HT-29 (cell line): ENCODE measurements around the gene MLLT3. TPM values are rescaled to one million over a fixed set of nuclear protein-coding genes. Genes with fewer than 3 reads are reported as not detected.
"Not testable (repeated sequence)": the region's sequence is repeated elsewhere in the genome, so short reads cannot be mapped to it uniquely, and the experiment has no call there.

Source experiments
- DNase-seq: peaks from one replicate; pipeline ENCODE4 v3.0.0-alpha.2; 2015; ENCODE audit warnings: low spot score
- total RNA-seq: library from RNA; depleted of rRNA; stranded (reverse); fragments of >200 nt; shearing (Covaris generic); gene quantifications from 2 replicates; pipeline ENCODE4 v1.2.3, GENCODE V29; 2014; rRNA removed

MLLT3 gene
- total RNA-seq, result 19.7 and 20.2 TPM in 2 replicates

- peak; percentile 92 for DNase-seq
Observed at GRCh38 chr9:20622330-20623020, at the start of gene MLLT3. Gene MLLT3, minus strand, starts transcription at chr9:20622499.

- no peak for DNase-seq
Observed at GRCh38 chr9:20671635-20672034, 49.3 kb upstream of the MLLT3 start.

GRCh38 chr9:20670395-20670794 lies 48.1 kb upstream of the MLLT3 start:
- DNase-seq, result no peak

GRCh38 chr9:20664501-20664900 lies 42.2 kb upstream of the MLLT3 start:
- no peak for DNase-seq

GRCh38 chr9:20663133-20663532 lies 40.8 kb upstream of the MLLT3 start:
- no peak for DNase-seq

- DNase-seq, result no peak
Observed at GRCh38 chr9:20662156-20662555, 39.9 kb upstream of the MLLT3 start.

DNA sequence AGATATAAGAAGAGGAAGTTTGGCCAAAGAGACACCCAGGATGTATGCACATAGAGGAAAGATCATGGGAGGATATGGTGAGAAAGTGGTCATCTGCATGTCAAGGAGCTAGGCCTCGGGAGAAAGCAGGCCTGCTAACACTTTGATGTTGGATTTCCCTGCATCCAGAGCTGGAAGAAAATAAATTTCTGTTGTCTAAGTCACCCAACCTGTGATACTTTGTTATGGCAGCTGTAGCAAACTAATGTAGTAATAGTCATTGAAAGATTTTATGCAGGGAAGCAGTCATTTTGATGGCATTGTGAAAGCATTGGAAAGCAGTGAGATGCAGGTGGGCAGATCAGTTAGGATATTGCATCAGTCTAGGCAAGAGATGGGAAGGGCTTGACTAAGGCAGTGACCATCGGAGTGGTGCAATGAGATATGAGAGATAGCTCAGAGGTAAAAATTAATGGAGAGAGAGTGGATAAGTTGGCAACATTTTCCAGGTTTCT lies 37.2 kb upstream of the MLLT3 start:
- no peak for DNase-seq

- peak; percentile 34 for DNase-seq
Observed at GRCh38 chr9:20658677-20659473, 36.6 kb upstream of the MLLT3 start.

DNA sequence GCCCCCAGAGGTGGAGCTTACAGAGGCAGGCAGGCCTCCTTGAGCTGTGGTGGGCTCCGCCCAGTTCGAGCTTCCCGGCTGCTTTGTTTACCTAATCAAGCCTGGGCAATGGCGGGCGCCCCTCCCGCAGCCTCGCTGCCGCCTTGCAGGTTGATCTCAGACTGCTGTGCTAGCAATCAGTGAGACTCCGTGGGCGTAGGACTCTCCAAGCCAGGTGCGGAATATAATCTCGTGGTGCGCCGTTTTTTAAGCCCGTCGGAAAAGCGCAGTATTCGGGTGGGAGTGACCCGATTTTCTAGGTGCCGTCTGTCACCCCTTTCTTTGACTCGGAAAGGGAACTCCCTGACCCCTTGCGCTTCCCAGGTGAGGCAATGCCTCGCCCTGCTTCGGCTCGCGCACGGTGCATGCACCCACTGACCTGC lies 36.0 kb upstream of the MLLT3 start:
- DNase-seq, result not testable (repeated sequence)

DNA sequence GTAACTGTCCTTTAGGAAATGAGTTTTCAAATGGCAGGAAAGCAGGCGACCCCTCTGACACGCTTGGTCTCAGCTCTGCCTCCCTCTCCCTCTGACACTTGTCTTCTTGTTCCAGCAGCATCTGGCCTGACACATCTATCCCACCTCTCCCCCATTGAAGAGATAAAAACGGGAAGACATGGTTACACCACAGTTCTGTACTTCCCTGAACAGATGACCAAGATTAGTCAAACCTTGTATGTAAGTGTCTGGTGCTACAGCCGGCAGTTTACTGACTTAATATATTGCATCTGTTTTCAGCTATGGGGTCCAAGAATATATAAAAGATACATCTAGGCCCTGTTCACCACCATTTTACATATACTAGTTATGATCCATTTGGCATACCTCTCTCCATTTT lies 29.6 kb upstream of the MLLT3 start:
- no peak for DNase-seq

- no peak for DNase-seq
Observed at GRCh38 chr9:20650750-20651299, 28.5 kb upstream of the MLLT3 start.

DNA sequence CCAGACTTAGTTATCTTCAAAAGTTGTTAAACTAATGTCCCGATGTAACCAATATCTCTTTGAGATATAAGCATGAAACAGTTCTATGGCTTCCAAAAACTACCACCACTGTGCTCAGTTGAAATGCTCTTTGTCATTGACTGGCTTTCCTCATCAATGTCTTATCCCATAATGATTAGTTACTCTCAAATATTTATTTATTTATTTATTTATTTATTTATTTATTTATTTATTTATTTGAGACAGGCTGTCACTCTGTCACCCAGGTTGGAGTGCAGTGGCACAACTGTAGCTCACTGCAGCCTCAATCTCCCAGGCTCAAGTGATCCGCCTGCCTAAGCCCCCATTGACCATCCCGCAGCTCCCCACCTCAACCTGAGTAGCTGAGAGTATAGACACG lies 28.0 kb upstream of the MLLT3 start:
- no peak for DNase-seq

DNA sequence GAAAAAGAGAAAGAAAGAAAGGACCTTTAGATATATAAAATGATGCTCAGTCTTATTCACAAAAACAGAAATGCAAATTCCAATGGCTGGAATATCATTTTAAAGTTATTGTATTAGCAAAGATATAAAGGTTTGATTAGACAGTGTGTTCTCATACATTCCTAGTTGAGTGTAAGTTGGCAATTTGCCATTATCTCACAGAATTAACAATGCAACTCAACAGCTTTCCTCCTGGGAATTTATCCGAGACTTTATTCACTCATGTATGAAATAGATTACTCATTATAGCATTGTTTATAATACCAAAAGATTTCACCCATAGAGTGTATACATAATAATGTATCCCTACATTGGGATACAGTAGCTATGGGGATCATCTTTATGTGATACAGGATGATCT lies 27.1 kb upstream of the MLLT3 start:
- DNase-seq, result no peak

DNA sequence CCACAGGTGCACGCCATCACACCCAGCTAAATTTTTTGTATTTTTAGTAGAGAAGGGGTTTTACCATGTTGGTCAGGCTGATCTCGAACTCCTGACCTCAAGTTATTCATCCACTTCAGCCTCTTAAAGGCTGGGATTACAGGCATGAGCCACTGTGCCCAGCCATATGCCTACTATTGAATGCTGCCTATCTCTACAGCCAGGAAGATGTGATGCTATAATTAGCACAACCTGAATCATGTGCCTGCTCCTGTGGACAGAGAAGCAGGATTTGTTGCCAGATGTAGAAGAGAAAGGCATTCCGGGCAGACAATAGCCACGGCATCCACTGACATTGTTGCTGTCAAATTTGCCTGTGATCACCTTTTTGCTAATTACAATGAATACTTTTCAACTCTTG lies 24.4 kb upstream of the MLLT3 start:
- DNase-seq, result no peak

GRCh38 chr9:20643660-20644059 lies 21.4 kb upstream of the MLLT3 start:
- DNase-seq, result no peak

GRCh38 chr9:20642045-20642444 lies 19.7 kb upstream of the MLLT3 start:
- DNase-seq, result no peak

GRCh38 chr9:20640331-20641187 lies 18.3 kb upstream of the MLLT3 start:
- DNase-seq, result peak; percentile 45

DNA sequence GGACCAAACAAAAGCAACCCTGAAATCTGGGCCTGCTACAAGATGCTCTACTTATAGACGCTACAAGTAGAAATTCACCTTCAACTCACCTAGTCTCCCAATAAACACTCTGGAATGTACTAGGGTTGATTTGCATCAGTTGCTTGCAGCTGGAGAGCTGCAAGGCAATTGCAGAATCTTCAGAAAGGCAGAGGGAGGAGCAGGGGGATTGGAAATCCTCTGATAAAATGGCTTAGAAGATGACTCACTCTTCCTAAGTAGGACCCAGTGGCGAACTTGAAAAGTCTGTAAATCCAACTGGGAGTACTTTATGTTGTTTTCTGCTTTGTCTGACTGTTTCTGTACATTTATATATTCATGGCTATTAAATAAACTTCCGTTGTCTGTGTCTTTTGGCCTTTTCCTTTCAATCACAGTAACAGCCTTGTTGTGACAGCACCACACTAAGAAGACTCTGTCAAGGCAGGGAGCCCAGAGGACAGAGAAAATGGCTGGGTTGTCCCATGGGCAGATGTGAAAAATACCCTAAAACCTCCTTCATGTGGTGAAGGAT lies 14.7 kb upstream of the MLLT3 start:
- no peak for DNase-seq

GRCh38 chr9:20634895-20635294 lies 12.6 kb upstream of the MLLT3 start:
- no peak for DNase-seq

GRCh38 chr9:20632705-20633104 lies 10.4 kb upstream of the MLLT3 start:
- DNase-seq, result no peak

DNA sequence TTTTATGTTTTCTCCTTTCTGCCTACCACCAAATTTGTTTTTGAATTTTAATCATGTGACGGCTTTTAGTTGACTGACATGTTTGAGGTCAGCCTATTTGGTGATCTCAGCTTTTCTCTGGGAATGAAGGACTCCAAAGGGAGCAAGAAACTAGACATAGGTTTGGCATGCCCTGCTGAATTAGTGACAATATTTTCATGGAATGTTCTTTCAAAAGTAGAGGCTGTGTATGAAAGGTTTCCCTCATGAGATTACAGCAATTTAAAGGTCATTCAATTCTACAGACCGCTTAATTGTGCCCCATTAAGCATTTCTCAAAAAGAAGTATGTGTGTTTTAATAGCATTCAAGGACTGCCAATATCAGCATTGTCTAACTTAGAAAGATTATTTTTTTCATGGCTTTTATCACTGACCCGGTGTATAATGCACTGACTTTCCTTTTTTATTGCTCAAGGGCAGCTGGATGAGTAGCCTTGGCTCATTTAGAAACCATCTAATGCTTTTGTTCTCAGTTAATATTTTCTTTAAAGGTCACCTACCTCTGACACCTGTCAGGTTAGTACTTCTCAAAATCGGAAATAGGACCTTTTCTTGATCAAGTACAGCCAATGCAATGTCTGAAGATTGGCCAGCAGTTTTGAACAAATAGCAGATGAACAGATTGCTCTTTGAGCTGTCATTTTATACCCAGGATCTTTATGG lies 8.1 kb upstream of the MLLT3 start:
- DNase-seq, result no peak
